Activated CD8-positive, alpha-beta T cell treated with anti-CD3 and anti-CD28 coated beads for 36 hours (primary cell): ENCODE results near the gene MAP4K4. TPM values are rescaled to one million over a fixed set of nuclear protein-coding genes. Genes with fewer than 3 reads are reported as not detected.

Experiments
- ATAC-seq: fragments of 200-7000 bp; cut with Tn5 transposase; one replicate; pipeline ENCODE4 v1.10.0; 2021; ENCODE audit warnings: mild to moderate bottlenecking, moderate library complexity
- CTCF ChIA-PET: fragments of 350-600 bp; sonication (Branson Sonifier 250); formaldehyde crosslinking; loops from one replicate; lab custom pipeline; 2021; ENCODE audit warnings: antibody characterized with exemption; lab: Charles Lee
- POLR2A ChIA-PET: fragments of 350-600 bp; sonication (Branson Sonifier 250); formaldehyde crosslinking; loops from one replicate; lab custom pipeline; 2021; ENCODE audit warnings: antibody characterized with exemption; lab: Charles Lee
- DNase-seq: peaks from one replicate; pipeline ENCODE4 v3.0.0-alpha.2; 2020
- H3K27ac Mint-ChIP-seq: one replicate; pipeline ENCODE4 v1.8.0; 2021; ENCODE audit warnings: mild to moderate bottlenecking, mixed read lengths
- H3K27me3 Mint-ChIP-seq: one replicate; pipeline ENCODE4 v1.8.0; 2021; ENCODE audit warnings: mixed read lengths
- H3K36me3 Mint-ChIP-seq: one replicate; pipeline ENCODE4 v1.8.0; 2021; ENCODE audit warnings: low read depth, mixed read lengths
- H3K4me1 Mint-ChIP-seq: one replicate; pipeline ENCODE4 v1.8.0; 2021; ENCODE audit warnings: low read depth, mixed read lengths
- H3K4me3 Mint-ChIP-seq: one replicate; pipeline ENCODE4 v1.8.0; 2021; ENCODE audit warnings: mild to moderate bottlenecking, moderate library complexity, mixed read lengths
- H3K9me3 Mint-ChIP-seq: one replicate; pipeline ENCODE4 v1.8.0; 2021; ENCODE audit warnings: mixed read lengths
- CTCF ChIP-seq: fragments of 200-600 bp; IDR thresholded peaks from one replicate; pipeline ENCODE4 v1.8.0; 2022; ENCODE audit warnings: antibody characterized with exemption, mild to moderate bottlenecking
- intact Hi-C: fragments of 100-400 bp; cut with micrococcal nuclease; formaldehyde crosslinking; loops from one replicate; pipeline ENCODE4 v1.10.0; 2022
- total RNA-seq, 2 experiments: library from RNA; stranded (reverse); gene quantifications; one replicate each; pipeline ENCODE4 v1.2.3, GENCODE V29; 2021

The MAP4K4 gene
- total RNA-seq, 2 experiments from 2014 or later, result 26.3 to 27.3 TPM

GRCh38 chr2:101788995-101789970 lies 91.8 kb downstream of the MAP4K4 start:
- H3K4me3 Mint-ChIP-seq, result no peak overlapping the region

GRCh38 chr2:101790416-101790815 lies 92.9 kb downstream of the MAP4K4 start:
- peaks cover 51% of the 10 kb centered on the region for H3K4me1 Mint-ChIP-seq
- ChIA-PET CTCF (no interaction called here), POLR2A (no interaction called here)
- H3K27ac Mint-ChIP-seq, result no peak overlapping the region
- H3K36me3 Mint-ChIP-seq, result peaks cover 12% of the 10 kb centered on the region
- intact Hi-C loops, result no loop called here
- H3K9me3 Mint-ChIP-seq, result no peaks in the 10 kb centered on the region
- no peak for DNase-seq
- no peak overlapping the region for H3K4me3 Mint-ChIP-seq
- TF ChIP-seq CTCF, result no peak
- H3K27me3 Mint-ChIP-seq, result no peaks in the 10 kb centered on the region
- no peak for ATAC-seq

More at GRCh38 chr2:101788995-101789970, 91.8 kb downstream of the MAP4K4 start:
- H3K27ac Mint-ChIP-seq, result peak overlapping the region; percentile 76
- ATAC-seq, result peak; percentile 78
- DNase-seq, result no peak
- peaks cover 55% of the 10 kb centered on the region for H3K4me1 Mint-ChIP-seq
- intact Hi-C loops, result no loop called here
- no peaks in the 10 kb centered on the region for H3K27me3 Mint-ChIP-seq
- CTCF ChIA-PET, result no interaction called here
- peaks cover 12% of the 10 kb centered on the region for H3K36me3 Mint-ChIP-seq
- no peaks in the 10 kb centered on the region for H3K9me3 Mint-ChIP-seq
- POLR2A ChIA-PET, result interaction anchor here (0.7 kb wide), 1 partner anchor 44 kb away, joined by 3 read pairs; no protein-coding TSS in a partner anchor
- TF ChIP-seq CTCF, result no peak

DNA sequence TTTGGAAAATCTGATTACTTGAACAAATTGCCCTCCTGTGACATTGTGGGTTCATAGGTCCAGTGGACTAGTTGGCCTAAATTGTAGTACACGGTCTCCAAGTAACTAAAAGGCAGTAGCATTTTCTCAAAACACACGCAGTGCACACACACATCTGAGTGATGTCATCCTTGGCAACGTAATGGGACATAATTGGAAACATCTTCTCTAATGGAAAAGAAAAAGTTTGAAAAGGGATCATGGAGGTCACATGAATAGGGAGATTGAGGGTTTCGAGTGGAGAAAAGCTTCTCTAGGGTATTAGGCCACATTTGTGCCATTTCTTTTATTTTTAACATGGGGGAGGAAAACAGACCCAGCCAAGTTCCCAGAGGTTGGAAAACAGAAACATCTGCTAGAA lies 93.3 kb downstream of the MAP4K4 start:
- DNase-seq (no peak), ATAC-seq (no peak)
- H3K27me3 Mint-ChIP-seq, result no peaks in the 10 kb centered on the region
- no peak for TF ChIP-seq CTCF
- H3K36me3 Mint-ChIP-seq, result peaks cover 12% of the 10 kb centered on the region
- no peaks in the 10 kb centered on the region for H3K9me3 Mint-ChIP-seq
- intact Hi-C loops, result no loop called here
- POLR2A ChIA-PET, result no interaction called here
- H3K27ac Mint-ChIP-seq, result peak overlapping the region; percentile 5
- CTCF ChIA-PET, result no interaction called here
- no peak overlapping the region for H3K4me3 Mint-ChIP-seq
- peaks cover 51% of the 10 kb centered on the region for H3K4me1 Mint-ChIP-seq

DNA sequence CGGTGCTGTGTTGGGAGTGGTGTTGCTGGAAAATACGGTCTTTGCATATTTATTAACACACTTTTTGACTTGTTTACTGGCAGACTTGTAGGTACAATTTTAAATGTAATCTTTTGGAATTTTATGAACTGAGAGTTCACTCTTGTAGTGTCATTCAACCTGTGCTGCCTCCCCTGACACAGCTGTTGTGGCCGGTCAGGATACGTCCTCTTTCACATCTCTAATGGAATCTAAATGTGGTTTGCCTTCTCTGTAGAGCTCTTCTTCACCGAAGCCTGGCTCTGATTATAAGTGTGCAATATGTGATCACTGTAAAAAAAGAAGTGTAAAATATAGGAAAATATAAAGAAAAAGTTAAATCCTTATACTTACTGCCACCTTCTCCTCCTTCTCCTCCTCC lies 94.7 kb downstream of the MAP4K4 start:
- no peak for DNase-seq
- Mint-ChIP-seq H3K27ac (no peak overlapping the region), H3K27me3 (no peaks in the 10 kb centered on the region), H3K9me3 (no peaks in the 10 kb centered on the region), H3K36me3 (peaks cover 12% of the 10 kb centered on the region), H3K4me1 (peaks cover 49% of the 10 kb centered on the region), H3K4me3 (no peak overlapping the region)
- no peak for TF ChIP-seq CTCF
- POLR2A ChIA-PET, result interaction anchor here (1.0 kb wide), 1 partner anchor 15 kb away, joined by 3 read pairs; no protein-coding TSS in a partner anchor
- CTCF ChIA-PET, result interaction anchor here (0.9 to 2.0 kb wide), 6 partner anchors 10 to 373 kb away, joined by 3 to 6 read pairs (median 4); no protein-coding TSS in a partner anchor
- ATAC-seq, result no peak
- intact Hi-C loops, result no loop called here
